ENCODE measurements around the gene DYDC1.
"Not testable (repeated sequence)": the region's sequence is repeated elsewhere in the genome, so short reads cannot be mapped to it uniquely, and the experiment has no call there.

DYDC1 gene

GRCh38 chr10:80359644-80360043 is 3.1 kb upstream of the DYDC1 start:
- Mint-ChIP-seq H3K9me3 (no peaks in the 10 kb centered on the region), H3K27ac (no peak overlapping the region), H3K27me3 (peaks cover 22% of the 10 kb centered on the region), H3K4me3 (no peak overlapping the region), H3K4me1 (ENCODE audit: low read depth) (peaks cover 8% of the 10 kb centered on the region), H3K36me3 (ENCODE audit: low read depth) (no peaks in the 10 kb centered on the region)

GRCh38 chr10:80358925-80359324 is 2.4 kb upstream of the DYDC1 start:
- peaks cover 22% of the 10 kb centered on the region for H3K27me3 Mint-ChIP-seq
- not testable (repeated sequence) for H3K4me1 Mint-ChIP-seq (ENCODE audit: low read depth); H3K9me3 Mint-ChIP-seq; H3K4me3 Mint-ChIP-seq; H3K27ac Mint-ChIP-seq; H3K36me3 Mint-ChIP-seq (ENCODE audit: low read depth)

- no peaks in the 10 kb centered on the region for H3K9me3 Mint-ChIP-seq
- peaks cover 22% of the 10 kb centered on the region for H3K27me3 Mint-ChIP-seq
- H3K36me3 Mint-ChIP-seq (ENCODE audit: low read depth), result no peaks in the 10 kb centered on the region
- H3K4me1 Mint-ChIP-seq (ENCODE audit: low read depth), result peaks cover 8% of the 10 kb centered on the region
- H3K27ac Mint-ChIP-seq, result no peak overlapping the region
- H3K4me3 Mint-ChIP-seq, result no peak overlapping the region
These were observed 1.2 kb upstream of the DYDC1 start for GRCh38 chr10:80357851-80358125.

- peaks cover 8% of the 10 kb centered on the region for H3K4me1 Mint-ChIP-seq (ENCODE audit: low read depth)
- no peaks in the 10 kb centered on the region for H3K36me3 Mint-ChIP-seq (ENCODE audit: low read depth)
- peaks cover 22% of the 10 kb centered on the region for H3K27me3 Mint-ChIP-seq
- H3K27ac Mint-ChIP-seq, result no peak overlapping the region
- H3K4me3 Mint-ChIP-seq, result peak overlapping the region; percentile 64
- H3K9me3 Mint-ChIP-seq, result no peaks in the 10 kb centered on the region
These were observed 665 bp upstream of the DYDC1 start for GRCh38 chr10:80356989-80357850.

GRCh38 chr10:80351220-80351619 is 5.3 kb downstream of the DYDC1 start:
- Mint-ChIP-seq H3K4me3 (no peak overlapping the region), H3K36me3 (ENCODE audit: low read depth) (no peaks in the 10 kb centered on the region), H3K27ac (no peak overlapping the region), H3K27me3 (peaks cover 23% of the 10 kb centered on the region), H3K9me3 (no peaks in the 10 kb centered on the region), H3K4me1 (ENCODE audit: low read depth) (peaks cover 3% of the 10 kb centered on the region)

- Mint-ChIP-seq H3K27ac (no peak overlapping the region), H3K36me3 (ENCODE audit: low read depth) (no peaks in the 10 kb centered on the region), H3K9me3 (no peaks in the 10 kb centered on the region), H3K4me3 (no peak overlapping the region), H3K4me1 (ENCODE audit: low read depth) (no peaks in the 10 kb centered on the region), H3K27me3 (peaks cover 14% of the 10 kb centered on the region)
These were observed 6.3 kb downstream of the DYDC1 start for GRCh38 chr10:80350251-80350650.

GRCh38 chr10:80344912-80345311 is 11.6 kb downstream of the DYDC1 start:
- no peak overlapping the region for H3K27ac Mint-ChIP-seq
- no peaks in the 10 kb centered on the region for H3K4me1 Mint-ChIP-seq (ENCODE audit: low read depth)
- peaks cover 3% of the 10 kb centered on the region for H3K27me3 Mint-ChIP-seq
- no peak overlapping the region for H3K4me3 Mint-ChIP-seq
- H3K36me3 Mint-ChIP-seq (ENCODE audit: low read depth), result no peaks in the 10 kb centered on the region
- no peaks in the 10 kb centered on the region for H3K9me3 Mint-ChIP-seq

GRCh38 chr10:80344276-80344675 is 12.3 kb downstream of the DYDC1 start:
- Mint-ChIP-seq H3K27me3 (no peaks in the 10 kb centered on the region), H3K27ac (no peak overlapping the region), H3K9me3 (no peaks in the 10 kb centered on the region), H3K4me3 (no peak overlapping the region), H3K4me1 (ENCODE audit: low read depth) (no peaks in the 10 kb centered on the region), H3K36me3 (ENCODE audit: low read depth) (no peaks in the 10 kb centered on the region)

GRCh38 chr10:80333983-80334382 is 22.6 kb downstream of the DYDC1 start:
- Mint-ChIP-seq H3K27ac (no peak overlapping the region), H3K27me3 (no peaks in the 10 kb centered on the region), H3K4me3 (no peak overlapping the region), H3K36me3 (ENCODE audit: low read depth) (no peaks in the 10 kb centered on the region), H3K9me3 (no peaks in the 10 kb centered on the region), H3K4me1 (ENCODE audit: low read depth) (no peaks in the 10 kb centered on the region)

- Mint-ChIP-seq H3K27ac (no peak overlapping the region), H3K27me3 (peaks cover 4% of the 10 kb centered on the region), H3K36me3 (ENCODE audit: low read depth) (no peaks in the 10 kb centered on the region), H3K9me3 (no peaks in the 10 kb centered on the region), H3K4me3 (no peak overlapping the region), H3K4me1 (ENCODE audit: low read depth) (no peaks in the 10 kb centered on the region)
These were observed 31.6 kb downstream of the DYDC1 start for GRCh38 chr10:80324891-80325364.

GRCh38 chr10:80324086-80324485 is 32.5 kb downstream of the DYDC1 start:
- no peaks in the 10 kb centered on the region for H3K9me3 Mint-ChIP-seq
- no peaks in the 10 kb centered on the region for H3K4me1 Mint-ChIP-seq (ENCODE audit: low read depth)
- no peak overlapping the region for H3K27ac Mint-ChIP-seq
- H3K27me3 Mint-ChIP-seq, result peaks cover 4% of the 10 kb centered on the region
- no peak overlapping the region for H3K4me3 Mint-ChIP-seq
- H3K36me3 Mint-ChIP-seq (ENCODE audit: low read depth), result no peaks in the 10 kb centered on the region

- Mint-ChIP-seq H3K4me1 (ENCODE audit: low read depth) (no peaks in the 10 kb centered on the region), H3K27me3 (peaks cover 8% of the 10 kb centered on the region), H3K27ac (no peak overlapping the region), H3K36me3 (ENCODE audit: low read depth) (no peaks in the 10 kb centered on the region), H3K9me3 (no peaks in the 10 kb centered on the region), H3K4me3 (no peak overlapping the region)
These were observed 33.2 kb downstream of the DYDC1 start for GRCh38 chr10:80323311-80323710.

- H3K36me3 Mint-ChIP-seq (ENCODE audit: low read depth), result no peaks in the 10 kb centered on the region
These were observed 33.8 kb downstream of the DYDC1 start for GRCh38 chr10:80322711-80323110.

GRCh38 chr10:80322158-80322557 is 34.4 kb downstream of the DYDC1 start:
- H3K27me3 Mint-ChIP-seq, result peaks cover 8% of the 10 kb centered on the region
- H3K27ac Mint-ChIP-seq, result no peak overlapping the region
- H3K36me3 Mint-ChIP-seq (ENCODE audit: low read depth), result no peaks in the 10 kb centered on the region
- H3K4me3 Mint-ChIP-seq, result no peak overlapping the region
- no peaks in the 10 kb centered on the region for H3K9me3 Mint-ChIP-seq
- H3K4me1 Mint-ChIP-seq (ENCODE audit: low read depth), result no peaks in the 10 kb centered on the region

More at GRCh38 chr10:80322711-80323110, 33.8 kb downstream of the DYDC1 start:
- Mint-ChIP-seq H3K4me1 (ENCODE audit: low read depth) (no peaks in the 10 kb centered on the region), H3K27me3 (peaks cover 8% of the 10 kb centered on the region), H3K9me3 (no peaks in the 10 kb centered on the region), H3K27ac (no peak overlapping the region), H3K4me3 (no peak overlapping the region)

- peaks cover 4% of the 10 kb centered on the region for H3K27me3 Mint-ChIP-seq
- no peaks in the 10 kb centered on the region for H3K9me3 Mint-ChIP-seq
- H3K4me1 Mint-ChIP-seq (ENCODE audit: low read depth), result no peaks in the 10 kb centered on the region
- no peak overlapping the region for H3K4me3 Mint-ChIP-seq
- no peak overlapping the region for H3K27ac Mint-ChIP-seq
- H3K36me3 Mint-ChIP-seq (ENCODE audit: low read depth), result no peaks in the 10 kb centered on the region
These were observed 35.4 kb downstream of the DYDC1 start for GRCh38 chr10:80321183-80321582.

GRCh38 chr10:80320377-80320776 is 36.2 kb downstream of the DYDC1 start:
- Mint-ChIP-seq H3K27ac (no peak overlapping the region), H3K4me3 (no peak overlapping the region), H3K27me3 (peaks cover 4% of the 10 kb centered on the region), H3K4me1 (ENCODE audit: low read depth) (no peaks in the 10 kb centered on the region), H3K9me3 (no peaks in the 10 kb centered on the region), H3K36me3 (ENCODE audit: low read depth) (no peaks in the 10 kb centered on the region)
